AG04450 (cell line): ENCODE results near the gene TMEM141. TPM values are rescaled to one million over a fixed set of nuclear protein-coding genes. Genes with fewer than 3 reads are reported as not detected.
"Not testable (repeated sequence)": the region's sequence is repeated elsewhere in the genome, so short reads cannot be mapped to it uniquely, and the experiment has no call there.

Experiments used
- CTCF ChIA-PET: fragments of 300-600, 350-600 bp; formaldehyde crosslinking; extraction: SDS; loops from one replicate; lab custom pipeline; 2022; ENCODE audit warnings: antibody characterized with exemption, inconsistent platforms; lab: Charles Lee
- POLR2A ChIA-PET: fragments of 350-600 bp; formaldehyde crosslinking; extraction: SDS; loops from one replicate; lab custom pipeline; 2021; ENCODE audit warnings: antibody characterized with exemption, inconsistent platforms; lab: Yijun Ruan, JAX
- DNase-seq: peaks from one replicate; pipeline ENCODE4 v3.0.0-alpha.2; 2011; ENCODE audit warnings: low read depth, low spot score
- H3K27ac ChIP-seq: one replicate; pipeline ENCODE4 v1.5.1; 2012; ENCODE audit warnings: low read depth, low read length, control low read depth
- H3K27me3 ChIP-seq: one replicate; pipeline ENCODE4 v1.6.0; 2012; ENCODE audit warnings: low read length; ENCODE audit not compliant: control insufficient read depth, insufficient read depth
- H3K4me3 ChIP-seq: 2 replicates; pipeline ENCODE4 v1.5.1; 2011; ENCODE audit warnings: mild to moderate bottlenecking, low read depth, low read length, control low read depth
- H3K9me3 ChIP-seq: 2 replicates; pipeline ENCODE4 v1.5.1; 2012; ENCODE audit warnings: low read length; ENCODE audit not compliant: control insufficient read depth, insufficient read depth
- polyA plus RNA-seq: library from polyadenylated mRNA; depleted of rRNA; stranded (reverse); fragments of >200 nt; gene quantifications from 2 replicates; pipeline ENCODE4 v1.2.3, GENCODE V29; 2011
- TF ChIP-seq, protein P1 (sequence below): IDR thresholded peaks from 2 replicates; pipeline ENCODE4 v1.5.1; 2011; ENCODE audit warnings: low read depth, low read length, control low read depth, inconsistent platforms

Gene TMEM141
- polyA plus RNA-seq, 1 experiment, result 34.9 TPM

GRCh38 chr9:136839229-136840139 is 48.3 kb downstream of the TMEM141 start:
- Histone ChIP-seq H3K9me3 (no peaks in the 10 kb centered on the region; the same call in 1 of the 2 replicates), H3K4me3 (no peak overlapping the region), H3K27ac (no peak overlapping the region), H3K27me3 (peaks cover 6% of the 10 kb centered on the region)
- TF ChIP-seq, protein P1, sequence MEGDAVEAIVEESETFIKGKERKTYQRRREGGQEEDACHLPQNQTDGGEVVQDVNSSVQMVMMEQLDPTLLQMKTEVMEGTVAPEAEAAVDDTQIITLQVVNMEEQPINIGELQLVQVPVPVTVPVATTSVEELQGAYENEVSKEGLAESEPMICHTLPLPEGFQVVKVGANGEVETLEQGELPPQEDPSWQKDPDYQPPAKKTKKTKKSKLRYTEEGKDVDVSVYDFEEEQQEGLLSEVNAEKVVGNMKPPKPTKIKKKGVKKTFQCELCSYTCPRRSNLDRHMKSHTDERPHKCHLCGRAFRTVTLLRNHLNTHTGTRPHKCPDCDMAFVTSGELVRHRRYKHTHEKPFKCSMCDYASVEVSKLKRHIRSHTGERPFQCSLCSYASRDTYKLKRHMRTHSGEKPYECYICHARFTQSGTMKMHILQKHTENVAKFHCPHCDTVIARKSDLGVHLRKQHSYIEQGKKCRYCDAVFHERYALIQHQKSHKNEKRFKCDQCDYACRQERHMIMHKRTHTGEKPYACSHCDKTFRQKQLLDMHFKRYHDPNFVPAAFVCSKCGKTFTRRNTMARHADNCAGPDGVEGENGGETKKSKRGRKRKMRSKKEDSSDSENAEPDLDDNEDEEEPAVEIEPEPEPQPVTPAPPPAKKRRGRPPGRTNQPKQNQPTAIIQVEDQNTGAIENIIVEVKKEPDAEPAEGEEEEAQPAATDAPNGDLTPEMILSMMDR, result no peak
- ChIA-PET POLR2A (interaction anchor here (0.6 kb wide), 1 partner anchor 9 kb away, joined by 3 read pairs; no protein-coding TSS in a partner anchor), CTCF (no interaction called here)
- DNase-seq, result no peak

GRCh38 chr9:136840140-136840876 is 49.2 kb downstream of the TMEM141 start:
- CTCF ChIA-PET, result interaction anchor here (0.6 to 0.7 kb wide), 3 partner anchors 28 to 170 kb away, joined by 3 to 4 read pairs (median 4); no protein-coding TSS in a partner anchor
- Histone ChIP-seq H3K27ac (no peak overlapping the region), H3K27me3 (peaks cover 9% of the 10 kb centered on the region), H3K9me3 (peaks cover 4% of the 10 kb centered on the region), H3K4me3 (no peak overlapping the region)
- TF ChIP-seq, protein P1, result no peak
- DNase-seq, result no peak
- POLR2A ChIA-PET, result interaction anchor here (0.6 kb wide), 1 partner anchor 8 kb away, joined by 3 read pairs; no protein-coding TSS in a partner anchor

- ChIA-PET CTCF (interaction anchor here (0.6 to 2.0 kb wide), 7 partner anchors 9 to 169 kb away, joined by 3 to 6 read pairs (median 4); no protein-coding TSS in a partner anchor), POLR2A (no interaction called here)
- peak overlapping the region; percentile 31 for H3K27ac ChIP-seq
Observed at GRCh38 chr9:136840877-136841645, 49.9 kb downstream of the TMEM141 start.

GRCh38 chr9:136841646-136842379 is 50.7 kb downstream of the TMEM141 start:
- ChIA-PET CTCF (interaction anchor here (0.9 to 2.0 kb wide), 14 partner anchors 10 to 194 kb away, joined by 3 to 10 read pairs (median 4); no protein-coding TSS in a partner anchor), POLR2A (interaction anchor here (0.6 to 1.3 kb wide), 4 partner anchors 10 to 143 kb away, joined by 3 to 4 read pairs (median 3); no protein-coding TSS in a partner anchor)
- H3K9me3 ChIP-seq, DNase-seq, H3K4me3 ChIP-seq: not testable (repeated sequence)
- Histone ChIP-seq H3K27me3 (peaks cover 18% of the 10 kb centered on the region), H3K27ac (peak overlapping the region; percentile 31)

More at GRCh38 chr9:136840877-136841645, 49.9 kb downstream of the TMEM141 start:
- peaks cover 6% of the 10 kb centered on the region for H3K9me3 ChIP-seq
- peak; percentile 38 for DNase-seq
- no peak overlapping the region for H3K4me3 ChIP-seq
- H3K27me3 ChIP-seq, result peaks cover 13% of the 10 kb centered on the region
- TF ChIP-seq, protein P1, result no peak
